HG02840 (cell line): Measurements from ENCODE around the gene BAD.

Source experiments
- ATAC-seq: cut with Tn5 transposase; IDR thresholded peaks from one replicate; pipeline ENCODE4 v1.9.1; 2021; ENCODE audit warnings: mild to moderate bottlenecking, moderate library complexity, moderate number of reproducible peaks; ENCODE audit not compliant: unreplicated experiment, low FRiP score

BAD gene

GRCh38 chr11:64281957-64282770 is 2.3 kb downstream of the BAD start:
- no peak for ATAC-seq

GRCh38 chr11:64278576-64279190 is 5.8 kb downstream of the BAD start:
- ATAC-seq: no peak

GRCh38 chr11:64276653-64277431 is 7.6 kb downstream of the BAD start:
- ATAC-seq: no peak

- no peak for ATAC-seq
Observed at GRCh38 chr11:64275841-64276240, 8.6 kb downstream of the BAD start.

GRCh38 chr11:64275031-64275800 is 9.2 kb downstream of the BAD start:
- no peak for ATAC-seq

- peak; percentile 79 for ATAC-seq
Observed at GRCh38 chr11:64269540-64270220, 14.8 kb downstream of the BAD start.

GRCh38 chr11:64268893-64269539 is 15.4 kb downstream of the BAD start:
- ATAC-seq: peak; percentile 11

- no peak for ATAC-seq
Observed at GRCh38 chr11:64268025-64268892, 16.2 kb downstream of the BAD start.

- no peak for ATAC-seq
Observed at GRCh38 chr11:64267207-64267945, 17.1 kb downstream of the BAD start.

GRCh38 chr11:64266339-64266738 is 18.1 kb downstream of the BAD start:
- no peak for ATAC-seq

GRCh38 chr11:64265176-64266160 is 19.0 kb downstream of the BAD start:
- ATAC-seq: no peak

- ATAC-seq: no peak
Observed at GRCh38 chr11:64264371-64264852, 20.1 kb downstream of the BAD start.

- ATAC-seq: no peak
Observed at GRCh38 chr11:64263947-64264317, 20.5 kb downstream of the BAD start.

- no peak for ATAC-seq
Observed at GRCh38 chr11:64263021-64263946, 21.2 kb downstream of the BAD start.

GRCh38 chr11:64262271-64263002 is 22.0 kb downstream of the BAD start:
- ATAC-seq: no peak
